AG04450 (cell line): ENCODE results near the gene GPSM1. TPM values are rescaled to one million over a fixed set of nuclear protein-coding genes. Genes with fewer than 3 reads are reported as not detected.
A peak's percentile ranks its signal among the peaks of the same experiment; 100 is the strongest.

Source experiments
- CTCF ChIA-PET: fragments of 300-600, 350-600 bp; formaldehyde crosslinking; extraction: SDS; loops from one replicate; lab custom pipeline; 2022; ENCODE audit warnings: antibody characterized with exemption, inconsistent platforms; lab: Charles Lee
- POLR2A ChIA-PET: fragments of 350-600 bp; formaldehyde crosslinking; extraction: SDS; loops from one replicate; lab custom pipeline; 2021; ENCODE audit warnings: antibody characterized with exemption, inconsistent platforms; lab: Yijun Ruan, JAX
- DNase-seq: peaks from one replicate; pipeline ENCODE4 v3.0.0-alpha.2; 2011; ENCODE audit warnings: low read depth, low spot score
- H3K27ac ChIP-seq: one replicate; pipeline ENCODE4 v1.5.1; 2012; ENCODE audit warnings: low read depth, low read length, control low read depth
- H3K27me3 ChIP-seq: one replicate; pipeline ENCODE4 v1.6.0; 2012; ENCODE audit warnings: low read length; ENCODE audit not compliant: control insufficient read depth, insufficient read depth
- H3K4me3 ChIP-seq: 2 replicates; pipeline ENCODE4 v1.5.1; 2011; ENCODE audit warnings: mild to moderate bottlenecking, low read depth, low read length, control low read depth
- H3K9me3 ChIP-seq: 2 replicates; pipeline ENCODE4 v1.5.1; 2012; ENCODE audit warnings: low read length; ENCODE audit not compliant: control insufficient read depth, insufficient read depth
- CTCF ChIP-seq: IDR thresholded peaks from 2 replicates; pipeline ENCODE4 v1.5.1; 2011; ENCODE audit warnings: low read depth, low read length, control low read depth, inconsistent platforms
- polyA plus RNA-seq: library from polyadenylated mRNA; depleted of rRNA; stranded (reverse); fragments of >200 nt; gene quantifications from 2 replicates; pipeline ENCODE4 v1.2.3, GENCODE V29; 2011

The GPSM1 gene
- polyA plus RNA-seq, 1 experiment, result 22.5 TPM

- POLR2A ChIA-PET, result no interaction called here
Measured at GRCh38 chr9:136395020-136395340, 67.6 kb downstream of the GPSM1 start.

GRCh38 chr9:136395345-136396218 lies 68.2 kb downstream of the GPSM1 start:
- TF ChIP-seq CTCF, result no peak
- no peak for DNase-seq
- Histone ChIP-seq H3K4me3 (no peak overlapping the region), H3K27ac (no peak overlapping the region), H3K9me3 (no peaks in the 10 kb centered on the region; the same call in 1 of the 2 replicates), H3K27me3 (no peaks in the 10 kb centered on the region)
- POLR2A ChIA-PET, result no interaction called here
- CTCF ChIA-PET, result interaction anchor here (1.2 kb wide), 1 partner anchor 83 kb away, joined by 3 read pairs; no protein-coding TSS in a partner anchor

More at GRCh38 chr9:136395020-136395340, 67.6 kb downstream of the GPSM1 start:
- Histone ChIP-seq H3K27ac (no peak overlapping the region), H3K9me3 (no peaks in the 10 kb centered on the region; the same call in 1 of the 2 replicates), H3K4me3 (no peak overlapping the region), H3K27me3 (no peaks in the 10 kb centered on the region)
- no peak for TF ChIP-seq CTCF
- no peak for DNase-seq
- CTCF ChIA-PET, result no interaction called here

DNA sequence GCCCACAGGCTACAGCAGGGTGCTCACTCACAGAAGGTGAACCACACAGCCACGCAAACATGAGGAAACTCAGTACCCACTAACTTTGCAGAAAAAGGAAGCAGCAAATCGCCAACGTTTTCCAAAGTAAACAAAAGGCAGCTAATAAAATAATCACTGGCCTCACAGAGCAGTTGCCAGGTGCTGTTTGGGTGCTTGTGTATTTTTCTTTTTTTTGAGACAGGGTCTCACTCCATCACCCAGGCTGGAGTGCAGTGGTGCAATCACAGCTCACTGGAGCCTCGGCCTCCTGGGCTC lies 68.8 kb downstream of the GPSM1 start:
- ChIA-PET POLR2A (no interaction called here), CTCF (interaction anchor here (1.2 kb wide), 1 partner anchor 83 kb away, joined by 3 read pairs; no protein-coding TSS in a partner anchor)
- DNase-seq, result no peak
- Histone ChIP-seq H3K27me3 (no peaks in the 10 kb centered on the region), H3K4me3 (no peak overlapping the region), H3K9me3 (no peaks in the 10 kb centered on the region; the same call in 1 of the 2 replicates), H3K27ac (no peak overlapping the region)
- TF ChIP-seq CTCF, result no peak

DNA sequence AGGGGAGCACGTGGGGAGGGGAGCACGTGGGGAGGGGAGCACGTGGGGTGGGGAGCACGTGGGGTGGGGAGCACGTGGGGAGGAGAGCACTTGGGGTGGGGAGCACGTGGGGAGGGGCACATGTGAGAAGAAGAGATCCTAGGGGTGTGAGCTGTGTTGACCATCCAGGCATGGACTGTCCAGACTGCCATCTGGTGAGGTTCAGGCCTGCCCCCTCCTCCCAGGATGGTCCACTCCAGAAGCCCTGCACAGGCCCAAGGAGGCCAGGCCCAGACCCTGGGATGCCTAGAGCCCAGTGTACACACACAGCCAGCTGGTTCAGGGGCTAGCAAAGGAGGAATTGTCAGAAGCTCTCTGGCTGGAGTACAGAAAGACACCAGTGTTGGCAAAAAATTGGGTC lies 70.3 kb downstream of the GPSM1 start:
- no peaks in the 10 kb centered on the region; the same call in 1 of the 2 replicates for H3K9me3 ChIP-seq
- no peaks in the 10 kb centered on the region for H3K27me3 ChIP-seq
- DNase-seq, result no peak
- H3K27ac ChIP-seq, result no peak overlapping the region
- TF ChIP-seq CTCF, result no peak
- no peak overlapping the region for H3K4me3 ChIP-seq
- CTCF ChIA-PET, result interaction anchor here (0.9 to 1.8 kb wide), 2 partner anchors 11 to 85 kb away, joined by 3 to 9 read pairs; no protein-coding TSS in a partner anchor
- POLR2A ChIA-PET, result no interaction called here

- POLR2A ChIA-PET, result no interaction called here
- Histone ChIP-seq H3K27me3 (no peaks in the 10 kb centered on the region), H3K9me3 (no peaks in the 10 kb centered on the region; the same call in 1 of the 2 replicates), H3K27ac (no peak overlapping the region), H3K4me3 (peak overlapping the region; percentile 86)
- no peak for DNase-seq
- TF ChIP-seq CTCF, result no peak
- CTCF ChIA-PET, result interaction anchor here (1.8 kb wide), 1 partner anchor 85 kb away, joined by 9 read pairs; no protein-coding TSS in a partner anchor
Measured at GRCh38 chr9:136398286-136398685, 70.9 kb downstream of the GPSM1 start.
